HEK293T (cell line): Measurements from ENCODE around the gene MRAP.

Experiments used
- CTCF ChIA-PET: fragments of 350-600 bp; formaldehyde crosslinking; extraction: SDS; loops from one replicate; lab custom pipeline; 2021; ENCODE audit warnings: antibody characterized with exemption, inconsistent platforms; lab: Yijun Ruan, JAX
- POLR2A ChIA-PET: fragments of 350-600 bp; formaldehyde crosslinking; extraction: SDS; loops from one replicate; lab custom pipeline; 2020; ENCODE audit warnings: antibody characterized with exemption, inconsistent platforms; lab: Yijun Ruan, JAX
- DNase-seq: peaks from one replicate; pipeline ENCODE4 v3.0.0; 2012; ENCODE audit warnings: mixed read lengths; ENCODE audit errors: extremely low spot score
- ARNT ChIP-seq: fragments of 450-650 bp; IDR thresholded peaks from 2 replicates; pipeline ENCODE4 v1.6.1; 2017; ENCODE audit warnings: mild to moderate bottlenecking
- BHLHE40 ChIP-seq: fragments of 450-650 bp; IDR thresholded peaks from 2 replicates; pipeline ENCODE4 v1.6.1; 2016; ENCODE audit warnings: mild to moderate bottlenecking, moderate library complexity, borderline replicate concordance
- CTBP1 ChIP-seq: fragments of 450-650 bp; IDR thresholded peaks from 2 replicates; pipeline ENCODE4 v1.6.1; 2016; ENCODE audit warnings: borderline replicate concordance
- ELF4 ChIP-seq: fragments of 450-650 bp; IDR thresholded peaks from 2 replicates; pipeline ENCODE4 v1.6.1; 2017; ENCODE audit warnings: antibody characterized with exemption
- FOXA1 ChIP-seq: fragments of 450-650 bp; IDR thresholded peaks from 2 replicates; pipeline ENCODE4 v1.6.1; 2016; ENCODE audit warnings: mild to moderate bottlenecking
- FOXK2 ChIP-seq: fragments of 450-650 bp; IDR thresholded peaks from 2 replicates; pipeline ENCODE4 v1.6.1; 2016; ENCODE audit warnings: mild to moderate bottlenecking
- FOXM1 ChIP-seq: fragments of 450-650 bp; IDR thresholded peaks from 2 replicates; pipeline ENCODE4 v1.6.1; 2017; ENCODE audit warnings: mild to moderate bottlenecking, borderline replicate concordance
- HDGF ChIP-seq: fragments of 450-650 bp; IDR thresholded peaks from 2 replicates; pipeline ENCODE4 v1.6.1; 2017; ENCODE audit warnings: antibody characterized with exemption, borderline replicate concordance
- L3MBTL2 ChIP-seq: fragments of 450-650 bp; conservative IDR thresholded peaks from 2 replicates; pipeline ENCODE4 v1.6.1; 2016; ENCODE audit warnings: mild to moderate bottlenecking
- LEF1 ChIP-seq: fragments of 450-650 bp; IDR thresholded peaks from 2 replicates; pipeline ENCODE4 v1.6.1; 2017; ENCODE audit warnings: mild to moderate bottlenecking, borderline replicate concordance
- NFRKB ChIP-seq: fragments of 450-650 bp; IDR thresholded peaks from 2 replicates; pipeline ENCODE4 v1.6.1; 2016; ENCODE audit warnings: mild to moderate bottlenecking, moderate library complexity
- SP1 ChIP-seq: fragments of 450-650 bp; IDR thresholded peaks from 2 replicates; pipeline ENCODE4 v1.6.1; 2017
- SUZ12 ChIP-seq: fragments of 450-650 bp; IDR thresholded peaks from 2 replicates; pipeline ENCODE4 v1.6.1; 2016; ENCODE audit warnings: mild to moderate bottlenecking
- TARDBP ChIP-seq: fragments of 450-650 bp; IDR thresholded peaks from 2 replicates; pipeline ENCODE4 v1.6.1; 2016
- ZNF384 ChIP-seq: fragments of 450-650 bp; IDR thresholded peaks from 2 replicates; pipeline ENCODE4 v1.6.1; 2016
- TF ChIP-seq, protein P1 (sequence below): fragments of 450-650 bp; IDR thresholded peaks from 2 replicates; pipeline ENCODE4 v1.6.1; 2016

Gene MRAP

DNA sequence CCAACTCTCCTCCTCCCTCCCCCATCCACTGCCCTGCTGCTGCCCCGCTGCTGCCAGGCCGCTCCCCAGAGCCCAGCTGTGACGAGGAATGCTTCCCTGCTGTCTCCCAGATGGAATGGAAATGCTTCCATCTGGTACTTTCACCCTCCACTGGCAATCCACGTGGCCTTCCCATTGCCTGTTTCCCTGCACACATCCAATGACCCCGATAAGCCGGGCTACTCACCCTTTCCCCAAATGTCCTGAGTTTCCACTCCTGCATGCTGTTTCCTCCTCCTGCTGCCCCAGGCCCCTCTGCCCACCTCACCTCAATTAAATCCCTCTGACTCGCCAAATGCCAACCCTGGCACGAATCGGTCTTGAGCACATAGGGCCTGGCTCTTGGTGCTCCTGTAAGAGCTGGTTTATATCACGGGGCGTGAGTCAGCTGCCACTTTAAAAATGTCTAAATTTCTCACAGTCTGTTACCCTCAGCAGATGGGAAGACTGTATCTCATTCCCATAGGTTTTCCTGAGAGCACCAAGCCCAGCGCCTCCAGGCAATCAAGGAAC, 36.4 kb downstream of the MRAP start:
- no peak for DNase-seq
- ChIA-PET POLR2A (no interaction called here), CTCF (interaction anchor here (1.5 kb wide), 1 partner anchor 26 kb away, joined by 4 read pairs; no protein-coding TSS in a partner anchor)
- TF ChIP-seq LEF1: no peak
- no peak for TF ChIP-seq NFRKB
- no peak for TF ChIP-seq SP1
- no peak for TF ChIP-seq HDGF
- TF ChIP-seq FOXM1: no peak
- TF ChIP-seq FOXA1: no peak
- TF ChIP-seq CTBP1: no peak
- TF ChIP-seq BHLHE40: no peak
- TF ChIP-seq ARNT: no peak
- no peak for TF ChIP-seq FOXK2
- no peak for TF ChIP-seq ZNF384
- TF ChIP-seq L3MBTL2: no peak
- TF ChIP-seq TARDBP: no peak
- TF ChIP-seq, protein P1, sequence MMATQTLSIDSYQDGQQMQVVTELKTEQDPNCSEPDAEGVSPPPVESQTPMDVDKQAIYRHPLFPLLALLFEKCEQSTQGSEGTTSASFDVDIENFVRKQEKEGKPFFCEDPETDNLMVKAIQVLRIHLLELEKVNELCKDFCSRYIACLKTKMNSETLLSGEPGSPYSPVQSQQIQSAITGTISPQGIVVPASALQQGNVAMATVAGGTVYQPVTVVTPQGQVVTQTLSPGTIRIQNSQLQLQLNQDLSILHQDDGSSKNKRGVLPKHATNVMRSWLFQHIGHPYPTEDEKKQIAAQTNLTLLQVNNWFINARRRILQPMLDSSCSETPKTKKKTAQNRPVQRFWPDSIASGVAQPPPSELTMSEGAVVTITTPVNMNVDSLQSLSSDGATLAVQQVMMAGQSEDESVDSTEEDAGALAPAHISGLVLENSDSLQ: no peak
- no peak for TF ChIP-seq ELF4

DNA sequence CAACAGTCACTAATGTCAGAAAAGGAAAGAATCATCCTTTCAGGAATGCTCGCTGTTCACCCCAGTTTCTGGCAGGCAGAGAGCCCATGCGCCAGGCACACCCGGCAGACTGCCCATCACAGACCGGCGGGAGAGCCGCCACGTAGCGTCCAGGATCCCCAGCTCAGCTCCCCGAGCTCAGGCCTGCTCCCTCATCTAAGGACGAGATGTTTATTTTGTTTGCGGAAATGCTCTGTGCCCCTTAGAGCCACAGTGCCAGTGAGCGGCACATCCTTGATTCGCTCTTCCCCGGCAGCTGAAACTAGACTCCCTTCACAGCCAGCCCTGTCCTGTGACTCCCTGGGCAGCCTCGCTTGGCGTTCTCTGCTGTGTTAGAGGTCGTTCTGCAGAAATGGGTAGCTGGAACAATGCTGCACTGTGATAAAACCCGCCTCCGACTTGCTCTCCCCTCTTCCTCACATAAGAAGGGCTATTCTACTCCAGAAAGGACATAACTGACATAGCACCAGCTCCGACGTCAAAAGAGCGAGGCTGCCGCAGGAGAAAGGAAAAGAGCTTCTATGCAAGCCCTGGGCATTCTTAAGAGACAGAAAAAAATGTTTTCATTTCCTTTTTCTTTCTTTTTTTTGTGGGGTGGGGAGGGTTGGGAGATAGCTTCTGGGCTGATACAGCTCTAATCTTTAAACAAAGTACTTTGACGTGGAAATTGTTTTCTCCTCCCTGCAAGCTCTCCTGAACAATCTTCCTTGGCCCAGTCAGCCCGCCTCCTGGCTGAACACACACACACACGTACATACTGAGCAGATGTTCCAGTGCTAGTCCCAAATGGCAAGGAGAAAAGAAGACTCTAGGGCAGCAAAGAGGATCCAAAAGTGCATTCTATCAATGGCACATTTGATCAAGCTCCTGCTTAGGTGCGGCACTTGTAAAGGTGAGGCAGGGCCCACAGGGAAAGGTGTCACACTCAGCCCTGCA, 37.2 kb downstream of the MRAP start:
- DNase-seq: no peak
- CTCF ChIA-PET: interaction anchor here (1.5 kb wide), 1 partner anchor 25 kb away, joined by 4 read pairs; no protein-coding TSS in a partner anchor
- no peak for TF ChIP-seq SUZ12
- TF ChIP-seq SP1: no peak
- TF ChIP-seq HDGF: no peak
- no peak for TF ChIP-seq FOXK2
- TF ChIP-seq, protein P1: no peak
- no peak for TF ChIP-seq TARDBP
- TF ChIP-seq ZNF384: no peak
- no peak for TF ChIP-seq BHLHE40
- no peak for TF ChIP-seq FOXM1
- no peak for TF ChIP-seq LEF1
- no peak for TF ChIP-seq NFRKB
- no peak for TF ChIP-seq L3MBTL2
- no peak for TF ChIP-seq ARNT
- TF ChIP-seq CTBP1: no peak
- no peak for TF ChIP-seq FOXA1
- TF ChIP-seq ELF4: no peak
- POLR2A ChIA-PET: no interaction called here

DNA sequence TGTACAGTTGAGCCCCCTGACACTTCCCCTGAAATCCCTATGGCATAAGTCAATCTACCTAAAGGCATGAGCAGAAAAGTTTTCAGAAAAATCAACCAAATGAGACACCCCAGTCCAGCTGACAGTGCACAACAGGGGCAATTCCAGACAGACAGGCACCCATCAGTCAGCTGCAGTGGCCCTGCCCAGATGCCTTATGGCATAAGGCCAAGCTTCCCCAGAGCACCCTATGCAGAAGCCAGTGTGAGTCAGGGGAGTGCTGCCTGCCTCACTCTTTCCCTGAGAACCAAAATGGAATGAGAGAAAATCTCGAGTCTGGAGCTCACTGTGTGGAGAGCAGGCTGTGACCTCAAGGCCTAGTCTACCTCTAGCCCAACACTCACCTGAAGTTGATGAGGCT, 38.1 kb downstream of the MRAP start:
- DNase-seq: no peak
- no peak for TF ChIP-seq TARDBP
- no peak for TF ChIP-seq ELF4
- no peak for TF ChIP-seq HDGF
- TF ChIP-seq SP1: no peak
- no peak for TF ChIP-seq ARNT
- TF ChIP-seq FOXM1: no peak
- POLR2A ChIA-PET: no interaction called here
- CTCF ChIA-PET: no interaction called here

DNA sequence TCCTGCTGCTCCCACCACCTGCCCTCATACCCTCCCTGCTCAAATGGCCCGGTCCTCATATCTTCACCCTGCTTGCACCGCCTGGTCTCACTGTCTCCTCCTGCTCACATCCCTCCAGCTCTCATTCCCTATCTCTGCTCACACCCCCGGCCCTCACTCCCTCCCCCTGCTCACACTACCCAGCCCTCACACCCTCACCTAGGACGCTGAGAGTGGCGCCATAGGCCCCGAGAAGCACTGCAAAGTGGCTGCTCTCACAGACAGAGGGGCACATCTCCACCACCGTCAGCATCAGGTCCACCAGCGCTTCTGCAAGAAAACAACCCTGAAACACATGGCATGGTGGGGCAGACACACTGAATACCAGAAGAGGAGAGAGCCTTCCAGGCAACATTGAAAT, 38.6 kb downstream of the MRAP start:
- ChIA-PET POLR2A (no interaction called here), CTCF (no interaction called here)
- no peak for TF ChIP-seq FOXK2
- no peak for TF ChIP-seq L3MBTL2
- no peak for TF ChIP-seq ZNF384
- TF ChIP-seq CTBP1: no peak
- no peak for TF ChIP-seq SUZ12
- TF ChIP-seq TARDBP: no peak
- no peak for TF ChIP-seq FOXA1
- DNase-seq: no peak

DNA sequence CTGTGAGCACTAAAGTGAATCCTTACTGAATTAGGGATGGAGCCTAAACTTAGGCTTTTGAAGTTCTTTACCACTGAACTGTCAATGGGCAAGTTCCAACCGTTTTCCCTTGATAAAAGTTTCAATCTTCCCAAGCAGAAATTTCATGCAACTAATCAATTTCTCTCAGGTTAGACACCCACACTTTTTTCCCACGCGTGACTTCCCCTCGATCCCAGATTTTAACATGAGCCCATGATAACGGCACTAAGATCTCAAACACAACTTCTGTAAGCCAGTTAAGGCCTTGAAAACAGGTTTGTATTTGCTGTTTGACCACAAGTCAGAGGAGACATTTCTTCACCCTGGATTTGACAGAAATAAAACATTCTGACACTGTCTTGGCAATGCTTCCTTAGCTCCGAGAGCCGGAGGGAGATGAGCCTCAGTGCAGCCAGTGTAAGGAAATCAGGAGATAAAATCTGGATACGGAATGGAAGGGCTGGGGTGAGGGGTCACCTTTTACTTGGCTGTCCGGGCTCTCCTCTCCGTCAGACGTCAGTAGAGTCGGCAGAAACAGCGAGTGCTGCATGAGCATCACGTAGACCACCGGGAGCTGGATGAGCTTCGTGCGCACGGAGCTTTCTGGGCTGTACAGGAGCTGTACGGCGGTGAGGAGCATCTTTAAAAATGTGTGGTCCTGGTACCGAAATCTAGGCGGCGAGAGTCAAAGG, 39.7 kb downstream of the MRAP start:
- CTCF ChIA-PET: no interaction called here
- DNase-seq: no peak
- POLR2A ChIA-PET: no interaction called here
- TF ChIP-seq NFRKB (no peak), SUZ12 (no peak), TARDBP (no peak)

DNA sequence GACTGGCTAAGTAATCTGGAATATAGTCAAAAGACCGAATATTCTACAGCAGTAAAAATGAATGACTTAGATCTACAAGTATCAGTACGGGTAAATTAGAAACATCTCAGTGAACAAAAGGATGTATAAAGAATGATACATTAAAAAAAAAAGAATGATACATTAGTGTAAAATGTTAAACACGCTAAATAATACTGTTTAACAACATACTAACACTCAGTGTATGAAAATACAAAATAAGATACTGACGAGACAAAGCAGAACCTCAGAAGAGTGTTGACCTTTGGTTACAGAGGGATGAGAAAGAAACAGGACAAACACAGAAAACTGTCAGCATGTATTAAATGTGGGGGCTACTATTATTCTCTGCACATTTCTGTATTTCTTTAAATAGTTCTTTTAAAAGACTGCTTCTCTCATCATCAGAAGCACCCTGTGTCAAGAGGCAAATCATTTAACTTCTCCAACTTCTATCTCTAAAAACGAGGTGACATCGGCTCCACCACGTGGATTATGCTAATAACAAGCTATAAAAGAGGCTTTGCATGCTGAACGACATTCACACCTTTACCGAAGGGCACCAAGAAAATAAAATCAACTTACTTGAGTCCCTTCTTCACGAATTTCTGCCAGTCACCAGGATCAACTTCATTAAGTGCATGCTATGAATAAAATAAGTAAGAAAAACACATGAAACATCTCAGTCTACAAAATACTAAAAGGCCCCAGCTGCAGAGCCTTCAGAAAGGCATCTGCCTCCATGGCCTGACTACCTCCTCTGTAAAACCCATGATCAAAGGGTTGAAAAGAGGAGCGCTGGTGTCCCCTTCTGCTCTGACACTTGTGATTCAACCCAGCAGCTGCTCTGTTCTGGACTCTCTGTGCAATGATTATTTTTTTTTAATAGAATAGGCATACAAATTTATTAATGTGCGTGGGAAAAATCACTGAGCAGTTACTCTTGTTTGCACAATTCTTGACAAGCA, 42.5 kb downstream of the MRAP start:
- TF ChIP-seq NFRKB: no peak
- no peak for TF ChIP-seq SUZ12
- DNase-seq: no peak
- POLR2A ChIA-PET: no interaction called here
- CTCF ChIA-PET: interaction anchor here (0.7 kb wide), 1 partner anchor 23 kb away, joined by 7 read pairs; no protein-coding TSS in a partner anchor
